ENCODE results near the gene APOBEC3B.
"Not testable (repeated sequence)": the region's sequence is repeated elsewhere in the genome, so short reads cannot be mapped to it uniquely, and the experiment has no call there.

Gene APOBEC3B

GRCh38 chr22:39003165-39003638 lies 21.1 kb downstream of the APOBEC3B start:
- peak; percentile 77 for DNase-seq

- no peak for DNase-seq
Measured at GRCh38 chr22:39007177-39007576, 25.0 kb downstream of the APOBEC3B start.

- not testable (repeated sequence) for DNase-seq
Measured at GRCh38 chr22:39008271-39008850, 26.2 kb downstream of the APOBEC3B start.

GRCh38 chr22:39010946-39011345 lies 28.8 kb downstream of the APOBEC3B start:
- DNase-seq = no peak

DNA sequence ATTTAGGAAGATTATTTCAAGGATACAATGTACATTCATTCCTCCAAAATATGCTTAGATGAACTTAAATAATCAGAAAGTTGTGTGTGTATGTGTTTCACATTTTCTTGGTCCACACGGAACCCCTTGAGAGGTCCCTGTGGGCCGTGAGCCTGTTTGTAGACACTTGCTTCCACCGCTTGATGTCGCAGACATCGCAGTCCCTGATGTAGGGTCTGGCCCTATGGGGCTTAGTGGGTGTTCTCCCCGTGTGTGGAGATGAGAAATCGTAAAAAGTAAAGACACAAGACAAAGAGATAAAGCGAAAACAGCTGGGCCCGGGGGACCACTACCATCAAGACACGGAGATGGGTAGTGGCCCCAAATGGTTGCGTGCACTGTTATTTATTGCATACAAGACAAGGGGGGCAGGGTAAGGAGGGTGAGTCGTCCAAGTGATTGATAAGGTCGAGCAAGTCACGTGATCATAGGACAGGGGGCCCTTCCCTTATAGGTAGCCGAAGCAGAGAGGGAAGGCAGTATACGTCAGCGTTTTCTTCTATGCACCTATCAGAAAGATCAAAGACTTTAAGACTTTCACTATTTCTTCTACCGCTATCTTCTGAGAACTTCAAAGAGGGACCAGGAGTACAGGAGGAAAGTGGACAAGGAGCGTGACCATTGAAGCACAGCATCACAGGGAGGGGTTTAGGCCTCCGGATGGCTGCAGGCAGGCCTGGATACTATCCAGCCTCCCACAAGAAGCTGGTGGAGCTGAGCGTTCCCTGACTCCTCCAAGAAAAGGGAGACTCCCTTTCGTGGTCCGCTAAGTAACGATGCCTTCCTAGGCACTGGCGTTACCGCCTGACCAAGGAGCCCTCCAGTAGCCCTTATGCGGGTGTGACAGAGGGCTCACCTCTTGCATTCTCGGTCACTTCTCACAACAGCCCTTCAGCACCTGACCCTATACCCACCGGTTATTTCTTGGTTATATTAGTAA lies 30.7 kb downstream of the APOBEC3B start:
- DNase-seq = no peak

- not testable (repeated sequence) for DNase-seq
Measured at GRCh38 chr22:39013561-39013941, 31.4 kb downstream of the APOBEC3B start.

DNA sequence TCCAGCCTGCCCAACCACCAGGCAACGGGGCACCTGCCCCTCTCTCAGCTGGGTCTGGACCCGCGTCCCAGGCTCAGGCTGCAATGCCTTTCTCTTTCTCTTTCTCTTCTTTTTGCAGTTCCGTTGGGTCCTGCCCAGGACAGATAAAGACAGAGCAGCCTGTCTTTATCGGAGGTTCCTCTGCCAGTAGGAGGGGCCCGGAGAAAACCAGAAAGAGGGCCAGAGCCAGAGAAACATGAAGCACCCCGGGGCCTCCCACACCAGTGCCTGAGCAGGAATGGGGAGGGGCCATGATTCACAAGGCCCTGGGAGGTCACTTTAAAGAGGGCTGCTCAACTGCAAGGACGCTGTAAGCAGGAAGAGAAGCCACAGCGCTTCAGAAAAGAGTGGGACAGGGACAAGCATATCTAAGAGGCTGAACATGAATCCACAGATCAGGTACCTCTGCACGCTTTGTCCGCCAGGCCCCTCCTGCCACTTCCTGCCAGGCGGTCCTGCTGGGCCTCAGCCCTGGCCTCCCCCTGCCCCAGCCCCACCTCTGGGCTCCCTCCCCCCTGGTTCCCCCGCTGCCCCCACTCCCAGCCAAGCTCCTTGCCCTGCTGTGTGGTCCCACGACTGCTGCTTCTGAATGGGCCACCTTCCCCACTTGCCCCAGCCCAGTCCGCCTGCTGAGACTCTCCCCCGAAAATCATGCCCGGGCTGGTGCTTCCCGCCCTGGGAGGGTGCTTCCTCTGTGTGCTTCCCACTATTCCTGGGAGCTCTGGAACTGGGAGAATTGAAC lies 32.0 kb downstream of the APOBEC3B start, which contains the start of gene APOBEC3C:
Gene APOBEC3C (plus strand): TSS at position 316 of the 781 bp plus-strand sequence. CDS start 106 bp downstream, at position 422.
- DNase-seq = peak; percentile 11

GRCh38 chr22:39014723-39015121 lies 32.6 kb downstream of the APOBEC3B start:
- not testable (repeated sequence) for DNase-seq

GRCh38 chr22:39016592-39016991 lies 34.4 kb downstream of the APOBEC3B start:
- DNase-seq = no peak

- DNase-seq = no peak
Measured at GRCh38 chr22:39017596-39018365, 35.6 kb downstream of the APOBEC3B start.

GRCh38 chr22:39020021-39020651 lies 38.0 kb downstream of the APOBEC3B start:
- peak; percentile 20 for DNase-seq

DNA sequence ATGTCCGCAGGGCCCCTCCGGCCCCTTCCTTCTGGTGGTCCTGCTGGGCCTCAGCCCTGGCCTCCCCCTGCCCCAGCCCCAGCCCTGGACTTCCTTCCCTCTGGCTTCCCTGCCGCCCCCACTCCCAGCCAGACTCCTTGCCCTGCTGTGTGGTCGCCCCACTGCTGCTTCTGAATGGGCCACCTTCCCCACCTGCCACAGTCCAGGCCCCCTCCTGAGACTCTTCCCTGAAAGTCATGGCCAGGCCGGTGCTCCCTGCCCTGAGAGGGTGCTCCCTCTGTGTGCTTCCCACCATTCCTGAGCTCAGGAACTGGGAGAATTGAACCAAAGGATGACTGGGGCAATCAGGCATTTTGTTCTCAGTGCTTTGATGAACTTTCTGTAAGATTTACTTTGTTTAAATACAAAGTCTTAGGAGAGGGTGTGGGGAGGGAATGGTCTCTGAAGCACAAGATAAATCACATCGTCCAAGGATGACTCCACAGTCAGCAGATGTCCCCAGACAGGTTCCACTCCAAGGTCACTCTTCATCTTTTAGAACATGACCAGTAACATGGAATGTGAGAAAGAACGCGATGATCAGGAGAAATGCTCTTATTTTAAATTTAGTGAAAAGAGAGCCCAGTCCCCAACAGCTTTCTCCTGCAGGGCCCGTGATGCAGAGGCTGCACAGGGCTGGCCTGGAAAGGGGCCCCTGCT lies 39.6 kb downstream of the APOBEC3B start:
- DNase-seq = no peak

DNA sequence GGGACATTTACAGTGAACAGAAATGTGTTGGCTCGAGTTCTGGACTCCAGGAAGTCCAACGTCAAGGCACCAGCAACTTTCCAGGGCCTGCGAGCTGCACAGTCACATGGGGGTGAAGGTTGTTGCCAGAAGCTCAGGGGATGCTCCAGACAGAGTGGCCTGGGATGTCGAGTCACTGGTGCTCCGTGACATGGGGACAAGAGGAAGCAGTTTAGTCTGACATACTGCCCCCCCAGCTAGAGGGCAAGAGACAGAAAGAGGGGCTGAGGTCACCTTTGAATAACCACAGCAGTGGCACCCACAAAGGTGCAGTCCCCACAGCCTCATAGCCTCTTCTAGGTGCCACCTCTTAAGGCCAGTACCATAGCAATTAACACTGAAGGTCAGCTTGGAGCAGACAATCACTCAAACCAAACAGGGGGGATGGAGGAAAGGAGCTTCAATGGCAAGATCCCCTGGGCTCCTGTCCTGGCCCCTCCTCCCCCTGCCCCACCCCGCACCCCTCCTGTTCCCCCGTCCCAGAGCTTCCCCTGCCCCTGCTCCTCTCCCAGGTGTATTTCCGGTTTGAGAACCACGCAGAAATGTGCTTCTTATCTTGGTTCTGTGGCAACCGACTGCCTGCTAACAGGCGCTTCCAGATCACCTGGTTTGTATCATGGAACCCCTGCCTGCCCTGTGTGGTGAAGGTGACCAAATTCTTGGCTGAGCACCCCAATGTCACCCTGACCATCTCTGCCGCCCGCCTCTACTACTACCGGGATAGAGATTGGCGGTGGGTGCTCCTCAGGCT lies 42.6 kb downstream of the APOBEC3B start:
- no peak for DNase-seq

GRCh38 chr22:39026509-39027150 lies 44.5 kb downstream of the APOBEC3B start:
- no peak for DNase-seq

DNA sequence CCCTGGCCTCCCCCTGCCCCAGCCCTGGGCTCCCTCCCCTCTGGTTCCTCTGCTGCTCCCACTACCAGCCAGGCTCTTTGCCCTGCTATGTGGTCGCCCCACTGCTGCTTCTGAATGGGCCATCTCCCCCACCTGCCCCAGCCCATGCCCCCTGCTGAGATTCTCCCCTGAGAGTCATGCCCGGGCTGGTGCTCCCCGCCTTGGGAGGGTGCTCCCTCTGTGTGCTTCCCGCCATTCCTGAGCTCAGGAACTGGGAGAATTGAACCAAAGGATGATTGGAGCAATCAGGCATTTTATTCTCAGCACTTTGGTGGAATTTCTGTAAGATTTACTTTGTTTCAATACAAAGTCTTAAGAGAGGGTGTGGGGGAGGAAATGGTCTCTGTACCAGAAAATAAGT lies 45.6 kb downstream of the APOBEC3B start:
- DNase-seq = no peak

DNA sequence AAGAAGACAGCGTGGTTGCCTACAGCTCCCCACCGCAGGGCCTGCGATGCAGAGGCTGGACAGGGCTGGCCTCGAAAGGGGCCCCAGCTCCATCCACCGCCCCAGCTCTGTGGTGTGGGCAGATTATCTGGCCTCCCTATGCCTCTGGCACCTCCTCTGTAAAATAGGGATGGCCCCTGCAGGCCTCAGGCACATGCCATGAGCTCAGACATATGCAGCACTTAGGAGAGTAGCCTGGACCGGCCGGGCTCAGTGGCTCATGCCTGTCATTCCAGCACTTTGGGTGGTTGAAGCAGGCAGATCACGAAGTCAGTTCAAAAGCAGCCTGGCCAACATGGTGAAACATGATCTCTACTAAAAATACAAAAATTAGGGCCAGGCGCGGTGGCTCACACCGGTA lies 46.1 kb downstream of the APOBEC3B start:
- DNase-seq = no peak

DNA sequence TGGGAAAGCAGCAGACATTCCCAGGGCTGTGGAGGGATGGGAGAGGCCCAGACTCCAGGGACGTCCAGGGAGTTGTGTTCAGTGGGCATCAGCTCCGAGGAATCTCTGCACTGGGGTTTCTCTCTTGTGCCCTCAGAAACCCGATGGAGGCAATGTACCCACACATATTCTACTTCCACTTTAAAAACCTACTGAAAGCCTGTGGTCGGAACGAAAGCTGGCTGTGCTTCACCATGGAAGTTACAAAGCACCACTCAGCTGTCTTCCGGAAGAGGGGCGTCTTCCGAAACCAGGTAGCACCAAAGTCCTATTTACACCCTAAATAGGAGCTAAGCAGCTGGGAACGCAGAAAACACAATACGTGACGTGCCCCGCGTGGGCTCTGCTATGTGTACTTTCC lies 47.1 kb downstream of the APOBEC3B start:
- DNase-seq = no peak

- DNase-seq = no peak
Measured at GRCh38 chr22:39030705-39031104, 48.6 kb downstream of the APOBEC3B start.

DNA sequence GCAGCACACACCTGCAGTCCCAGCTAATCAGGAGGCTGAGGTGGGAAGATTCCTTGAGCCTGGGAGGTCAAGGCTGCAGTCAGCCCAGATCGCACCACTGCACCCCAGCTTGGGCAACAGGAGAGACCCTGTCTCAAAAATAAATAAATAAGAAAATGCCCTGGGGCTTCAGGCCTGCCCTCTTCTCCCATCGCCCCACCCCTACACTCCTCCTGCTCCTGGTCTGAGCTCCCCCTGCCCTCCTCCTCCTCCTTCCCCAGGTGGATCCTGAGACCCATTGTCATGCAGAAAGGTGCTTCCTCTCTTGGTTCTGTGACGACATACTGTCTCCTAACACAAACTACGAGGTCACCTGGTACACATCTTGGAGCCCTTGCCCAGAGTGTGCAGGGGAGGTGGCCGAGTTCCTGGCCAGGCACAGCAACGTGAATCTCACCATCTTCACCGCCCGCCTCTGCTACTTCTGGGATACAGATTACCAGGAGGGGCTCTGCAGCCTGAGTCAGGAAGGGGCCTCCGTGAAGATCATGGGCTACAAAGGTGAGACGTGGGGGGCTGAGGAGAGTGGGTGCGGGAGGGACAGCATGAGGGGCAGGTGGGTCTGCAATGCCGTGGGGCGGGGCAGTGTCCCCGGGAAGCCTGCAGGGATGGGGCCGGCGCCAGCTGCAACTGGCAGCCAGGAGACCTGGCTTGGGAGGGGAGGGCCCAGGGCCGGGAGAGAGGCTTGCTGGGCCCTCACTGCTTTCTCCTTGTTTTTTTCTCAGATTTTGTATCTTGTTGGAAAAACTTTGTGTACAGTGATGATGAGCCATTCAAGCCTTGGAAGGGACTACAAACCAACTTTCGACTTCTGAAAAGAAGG lies 49.5 kb downstream of the APOBEC3B start:
- DNase-seq = not testable (repeated sequence)

All from NCI-H2029 (cell line).